SU-DHL-6 (cell line): ENCODE results near the gene SKIL.

ENCODE experiments used
- CTCF ChIP-seq: fragments of 200-600 bp; sonication (generic); IDR thresholded peaks from one replicate; pipeline ENCODE4 v1.5.1; 2017; ENCODE audit warnings: antibody characterized with exemption, mild to moderate bottlenecking, low read length, moderate library complexity; ENCODE audit not compliant: insufficient read depth, poor library complexity, severe bottlenecking
- EZH2phosphoT487 ChIP-seq: fragments of 200-600 bp; sonication (generic), shearing (Covaris generic); conservative IDR thresholded peaks from 2 replicates; pipeline ENCODE4 v1.6.1; 2018; ENCODE audit warnings: mild to moderate bottlenecking, antibody characterized with exemption, low read length, moderate library complexity, mixed read lengths

DNA sequence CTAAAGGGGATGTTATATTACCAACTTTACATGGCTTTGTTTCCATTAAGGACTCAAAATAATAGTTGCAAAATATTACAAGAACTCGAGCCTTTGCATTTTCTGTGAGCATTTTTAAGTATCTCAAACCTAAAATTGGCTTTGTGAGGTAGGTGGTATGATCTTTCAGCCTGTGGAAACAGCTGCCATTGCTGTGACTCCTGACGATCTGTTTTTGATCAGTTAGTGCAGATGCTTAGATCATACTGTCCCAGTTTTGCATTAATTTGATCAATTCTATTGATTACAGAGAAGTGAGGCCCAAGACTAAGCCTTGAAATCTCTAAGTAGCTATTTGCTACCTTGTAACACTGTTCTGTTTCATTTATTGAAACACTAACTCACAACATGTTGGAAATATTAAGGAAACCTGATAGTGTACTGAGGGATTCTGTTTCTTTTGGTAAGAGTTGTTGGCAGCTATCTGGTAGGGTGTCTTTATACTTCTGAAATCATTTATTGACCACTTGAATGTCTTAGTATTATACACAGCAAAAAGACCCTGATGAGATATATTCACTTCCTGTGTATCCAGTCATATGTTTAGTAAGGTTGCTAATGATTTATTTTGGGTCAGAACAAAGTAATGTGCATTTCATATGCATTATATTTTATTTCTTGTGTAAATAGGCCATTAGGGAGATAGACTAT is 14.8 kb downstream of the SKIL start:
- TF ChIP-seq CTCF (no peak), EZH2phosphoT487 (no peak)
